OCI-LY1 (cell line): ENCODE measurements around the gene PITPNM3.

Source experiments
- H2AFZ ChIP-seq: fragments of 200-600 bp; sonication (generic), shearing (Covaris generic); 2 replicates; pipeline ENCODE4 v1.6.0; 2014; ENCODE audit warnings: antibody characterized with exemption, mild to moderate bottlenecking, low read length
- H3F3A ChIP-seq: fragments of 200-600 bp; sonication (generic), shearing (Covaris generic); 2 replicates; pipeline ENCODE4 v1.6.0; 2014; ENCODE audit warnings: mild to moderate bottlenecking, antibody characterized with exemption, low read length, moderate library complexity; ENCODE audit not compliant: insufficient read depth
- H3K27ac ChIP-seq: fragments of 200-600 bp; sonication (generic); 2 replicates; pipeline ENCODE4 v1.5.1; 2014; ENCODE audit warnings: low read length, mixed run types, mild to moderate bottlenecking, low read depth; ENCODE audit not compliant: poor library complexity, severe bottlenecking
- H3K27me3 ChIP-seq: fragments of 200-600 bp; sonication (generic); 2 replicates; pipeline ENCODE4 v1.6.0; 2014; ENCODE audit warnings: antibody characterized with exemption, mild to moderate bottlenecking, low read length, moderate library complexity; ENCODE audit not compliant: insufficient read depth
- H3K36me3 ChIP-seq: fragments of 200-600 bp; sonication (generic); 2 replicates; pipeline ENCODE4 v1.6.1; 2014; ENCODE audit warnings: mild to moderate bottlenecking, antibody characterized with exemption, low read length, moderate library complexity, mixed read lengths; ENCODE audit not compliant: insufficient read depth
- H3K4me1 ChIP-seq: fragments of 200-600 bp; sonication (generic); 2 replicates; pipeline ENCODE4 v1.5.1; 2014; ENCODE audit warnings: mild to moderate bottlenecking, low read length, moderate library complexity; ENCODE audit not compliant: insufficient read depth, severe bottlenecking
- H3K4me2 ChIP-seq: fragments of 200-600 bp; sonication (generic), shearing (Covaris generic); 2 replicates; pipeline ENCODE4 v1.6.1; 2014; ENCODE audit warnings: low read length
- H3K4me3 ChIP-seq: fragments of 200-600 bp; sonication (generic); 2 replicates; pipeline ENCODE4 v1.5.1; 2014; ENCODE audit warnings: low read length, low read depth, mild to moderate bottlenecking, mixed read lengths; ENCODE audit not compliant: poor library complexity, severe bottlenecking
- H3K79me2 ChIP-seq: fragments of 200-600 bp; shearing (Covaris generic); 2 replicates; pipeline ENCODE4 v1.6.1; 2016; ENCODE audit warnings: mixed run types, low read length, mixed read lengths; ENCODE audit not compliant: insufficient read depth
- H3K9ac ChIP-seq: fragments of 200-600 bp; sonication (generic), shearing (Covaris generic); 2 replicates; pipeline ENCODE4 v1.6.1; 2014; ENCODE audit warnings: mild to moderate bottlenecking, low read length, mixed read lengths
- H3K9me2 ChIP-seq: fragments of 200-600 bp; sonication (generic), shearing (Covaris generic); 2 replicates; pipeline ENCODE4 v1.6.1; 2014; ENCODE audit warnings: low read depth, mild to moderate bottlenecking, low read length, mixed read lengths
- H3K9me3 ChIP-seq: fragments of 200-600 bp; shearing (Covaris generic); 2 replicates; pipeline ENCODE4 v1.6.1; 2014; ENCODE audit warnings: low read length, mixed read lengths
- H4K20me1 ChIP-seq: fragments of 200-600 bp; sonication (generic), shearing (Covaris generic); 2 replicates; pipeline ENCODE4 v1.6.0; 2016; ENCODE audit warnings: mild to moderate bottlenecking, low read length; ENCODE audit not compliant: insufficient read depth
- CTCF ChIP-seq: fragments of 200-600 bp; sonication (generic), shearing (Covaris generic); IDR thresholded peaks from 2 replicates; pipeline ENCODE4 v1.5.1; 2017; ENCODE audit warnings: mild to moderate bottlenecking, antibody characterized with exemption, low read length, moderate library complexity, mixed read lengths
- EZH2 ChIP-seq: fragments of 200-600 bp; sonication (generic), shearing (Covaris generic); IDR thresholded peaks from 2 replicates; pipeline ENCODE4 v1.8.0; 2017; ENCODE audit warnings: borderline replicate concordance, mixed run types, mild to moderate bottlenecking, antibody characterized with exemption, low read length, moderate library complexity, mixed read lengths

PITPNM3 gene

GRCh38 chr17:6498901-6499540, 57.3 kb downstream of the PITPNM3 start:
- no peaks in the 10 kb centered on the region for H3K79me2 ChIP-seq
- H3K4me2 ChIP-seq = no peak overlapping the region
- no peak for TF ChIP-seq EZH2
- no peak for TF ChIP-seq CTCF
- no peaks in the 10 kb centered on the region for H3K27me3 ChIP-seq
- H3K36me3 ChIP-seq = no peaks in the 10 kb centered on the region
- H4K20me1 ChIP-seq = no peaks in the 10 kb centered on the region
- H2AFZ ChIP-seq = no peak overlapping the region
- no peaks in the 10 kb centered on the region for H3K9me2 ChIP-seq
- H3K4me1 ChIP-seq = no peaks in the 10 kb centered on the region
- no peak overlapping the region for H3K9ac ChIP-seq
- no peak overlapping the region for H3K4me3 ChIP-seq
- H3K27ac ChIP-seq = no peak overlapping the region
- H3K9me3 ChIP-seq = no peaks in the 10 kb centered on the region
- no peaks in the 10 kb centered on the region for H3F3A ChIP-seq

- TF ChIP-seq CTCF = no peak
- TF ChIP-seq EZH2 = no peak
- no peak overlapping the region for H3K4me3 ChIP-seq
Observed at GRCh38 chr17:6498356-6498755, 58.0 kb downstream of the PITPNM3 start.

GRCh38 chr17:6497496-6498221, 58.7 kb downstream of the PITPNM3 start:
- Histone ChIP-seq H3K36me3 (no peaks in the 10 kb centered on the region), H3K9me2 (no peaks in the 10 kb centered on the region), H4K20me1 (no peaks in the 10 kb centered on the region), H3K4me1 (no peaks in the 10 kb centered on the region), H3K4me3 (no peak overlapping the region), H3K27ac (no peak overlapping the region), H3K9me3 (no peaks in the 10 kb centered on the region), H2AFZ (no peak overlapping the region), H3K27me3 (no peaks in the 10 kb centered on the region), H3K9ac (no peak overlapping the region), H3K4me2 (no peak overlapping the region), H3K79me2 (no peaks in the 10 kb centered on the region), H3F3A (no peaks in the 10 kb centered on the region)
- TF ChIP-seq EZH2 (no peak), CTCF (no peak)

More at GRCh38 chr17:6498356-6498755, 58.0 kb downstream of the PITPNM3 start:
- Histone ChIP-seq H3F3A (no peaks in the 10 kb centered on the region), H3K4me2 (no peak overlapping the region), H3K9me3 (no peaks in the 10 kb centered on the region), H2AFZ (no peak overlapping the region), H3K9me2 (no peaks in the 10 kb centered on the region), H3K36me3 (no peaks in the 10 kb centered on the region), H3K27ac (no peak overlapping the region), H3K27me3 (no peaks in the 10 kb centered on the region), H4K20me1 (no peaks in the 10 kb centered on the region), H3K79me2 (no peaks in the 10 kb centered on the region), H3K4me1 (no peaks in the 10 kb centered on the region), H3K9ac (no peak overlapping the region)
